ENCODE results near the gene CTNND2.

Gene CTNND2, protein sequence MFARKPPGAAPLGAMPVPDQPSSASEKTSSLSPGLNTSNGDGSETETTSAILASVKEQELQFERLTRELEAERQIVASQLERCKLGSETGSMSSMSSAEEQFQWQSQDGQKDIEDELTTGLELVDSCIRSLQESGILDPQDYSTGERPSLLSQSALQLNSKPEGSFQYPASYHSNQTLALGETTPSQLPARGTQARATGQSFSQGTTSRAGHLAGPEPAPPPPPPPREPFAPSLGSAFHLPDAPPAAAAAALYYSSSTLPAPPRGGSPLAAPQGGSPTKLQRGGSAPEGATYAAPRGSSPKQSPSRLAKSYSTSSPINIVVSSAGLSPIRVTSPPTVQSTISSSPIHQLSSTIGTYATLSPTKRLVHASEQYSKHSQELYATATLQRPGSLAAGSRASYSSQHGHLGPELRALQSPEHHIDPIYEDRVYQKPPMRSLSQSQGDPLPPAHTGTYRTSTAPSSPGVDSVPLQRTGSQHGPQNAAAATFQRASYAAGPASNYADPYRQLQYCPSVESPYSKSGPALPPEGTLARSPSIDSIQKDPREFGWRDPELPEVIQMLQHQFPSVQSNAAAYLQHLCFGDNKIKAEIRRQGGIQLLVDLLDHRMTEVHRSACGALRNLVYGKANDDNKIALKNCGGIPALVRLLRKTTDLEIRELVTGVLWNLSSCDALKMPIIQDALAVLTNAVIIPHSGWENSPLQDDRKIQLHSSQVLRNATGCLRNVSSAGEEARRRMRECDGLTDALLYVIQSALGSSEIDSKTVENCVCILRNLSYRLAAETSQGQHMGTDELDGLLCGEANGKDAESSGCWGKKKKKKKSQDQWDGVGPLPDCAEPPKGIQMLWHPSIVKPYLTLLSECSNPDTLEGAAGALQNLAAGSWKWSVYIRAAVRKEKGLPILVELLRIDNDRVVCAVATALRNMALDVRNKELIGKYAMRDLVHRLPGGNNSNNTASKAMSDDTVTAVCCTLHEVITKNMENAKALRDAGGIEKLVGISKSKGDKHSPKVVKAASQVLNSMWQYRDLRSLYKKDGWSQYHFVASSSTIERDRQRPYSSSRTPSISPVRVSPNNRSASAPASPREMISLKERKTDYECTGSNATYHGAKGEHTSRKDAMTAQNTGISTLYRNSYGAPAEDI (N-terminal part only)

DNA sequence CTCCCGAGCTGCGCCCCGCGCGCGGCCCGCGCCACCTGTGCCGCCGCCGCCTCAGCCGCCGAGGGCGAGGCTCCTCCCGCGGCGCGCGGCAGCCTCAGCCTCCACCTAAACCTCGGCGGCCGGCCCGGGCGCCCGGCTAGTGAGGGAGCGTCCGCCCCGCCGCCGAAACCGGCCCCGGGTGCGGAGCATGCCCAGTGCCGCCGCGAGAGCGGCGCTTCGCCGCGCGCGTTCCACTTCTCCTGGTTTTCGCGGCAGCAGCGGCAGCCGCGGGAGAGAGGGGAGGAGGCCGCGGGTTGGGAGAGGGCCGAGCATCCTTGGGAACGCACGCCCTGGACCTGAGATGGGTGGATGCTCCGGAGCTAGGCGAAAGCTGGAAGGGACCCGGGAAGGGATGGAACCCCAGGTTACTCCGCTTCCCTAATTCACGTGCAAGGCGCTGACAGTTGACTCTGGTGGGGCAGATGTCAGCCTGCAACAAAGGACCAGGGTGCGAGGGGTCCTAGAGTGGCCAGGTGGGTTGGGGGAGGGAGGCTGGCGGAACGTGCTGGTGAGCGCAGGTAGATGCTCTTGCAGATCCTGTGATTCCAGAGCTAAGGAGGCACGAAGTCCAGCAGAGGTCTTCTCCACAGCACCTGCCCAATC is at the start of gene CTNND2:
TSS of gene CTNND2 (minus strand) at position 182 of the 642 bp plus-strand sequence. CDS start 593 bp downstream, outside the sequence.
- no peak for FAIRE-seq

DNA sequence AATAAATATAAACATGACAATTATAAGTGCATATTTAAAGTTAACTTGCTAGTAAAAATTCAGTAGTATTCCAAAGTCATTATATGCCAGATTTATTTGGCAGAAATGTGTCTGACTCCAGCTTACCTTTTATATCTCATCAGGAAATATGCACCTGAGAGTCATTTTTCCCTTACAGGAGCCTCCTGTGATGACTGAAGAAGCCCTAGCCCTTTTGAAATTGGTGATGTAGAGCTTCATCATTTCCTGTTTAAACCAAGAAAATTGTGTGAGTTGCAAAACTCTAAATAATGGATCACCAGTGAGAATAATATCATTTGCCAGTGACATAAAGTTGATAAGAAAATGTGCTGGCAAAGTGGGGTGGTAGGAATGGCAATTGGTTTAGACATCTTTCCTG is 42.1 kb upstream of the CTNND2 start:
- no peak for FAIRE-seq

DNA sequence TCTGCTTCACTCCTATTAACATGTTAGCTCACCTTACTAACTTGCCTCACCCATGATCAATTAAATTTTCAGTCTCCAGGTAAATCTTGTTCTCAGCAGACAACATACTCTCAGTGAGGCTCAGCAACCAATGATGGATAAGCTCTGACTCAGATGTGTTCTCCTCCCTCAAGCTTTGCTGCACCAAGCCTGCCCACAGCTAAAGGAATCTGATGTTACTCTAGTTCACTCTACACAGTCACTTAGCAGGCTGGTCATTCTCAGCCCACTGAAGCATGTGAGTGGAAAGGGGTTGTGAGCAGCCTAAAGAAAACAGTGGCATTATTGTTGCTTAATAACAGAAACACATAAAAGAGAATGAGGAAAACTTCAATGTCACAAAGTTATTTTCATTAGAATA is 37.3 kb upstream of the CTNND2 start:
- FAIRE-seq = no peak

DNA sequence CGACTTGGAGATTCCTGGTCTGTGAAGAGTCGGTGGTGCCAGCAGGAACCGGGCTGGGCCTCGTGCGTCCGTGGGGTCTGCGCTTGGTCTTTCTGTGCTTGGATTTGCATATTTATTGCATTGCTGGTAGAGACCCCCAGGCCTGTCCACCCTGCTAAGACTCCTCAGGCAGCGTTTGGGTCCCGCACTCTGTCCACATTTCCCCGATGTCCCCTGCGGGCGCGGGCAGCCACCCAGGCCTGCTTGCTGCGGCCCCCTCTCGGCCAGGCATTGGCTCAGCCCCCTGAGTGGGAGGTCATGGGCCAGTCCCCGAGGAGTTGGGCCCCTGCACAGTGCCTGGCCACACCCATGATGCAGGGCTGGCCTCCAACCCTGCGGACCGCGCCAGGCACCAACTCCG is 27.4 kb upstream of the CTNND2 start:
- FAIRE-seq = no peak

DNA sequence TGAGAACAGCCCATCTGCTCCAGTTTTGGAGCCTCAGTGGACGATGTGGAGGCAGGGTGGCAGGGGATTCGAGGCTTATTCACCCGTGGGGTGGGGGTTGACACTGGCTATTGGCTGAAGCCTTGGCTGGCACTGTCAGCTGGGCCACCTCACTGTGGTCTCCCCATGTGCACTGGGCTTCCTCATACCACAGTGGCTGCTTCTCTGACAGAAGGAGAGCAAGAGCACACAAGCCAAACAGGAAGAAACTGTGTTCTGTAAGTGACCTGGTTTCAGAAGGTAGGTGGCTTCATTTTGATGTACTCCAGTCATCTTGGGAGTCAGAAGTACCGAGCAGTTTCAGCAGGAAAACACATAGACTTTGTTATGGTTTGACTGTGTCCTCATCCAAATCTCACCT is 24.7 kb upstream of the CTNND2 start:
- no peak for FAIRE-seq

DNA sequence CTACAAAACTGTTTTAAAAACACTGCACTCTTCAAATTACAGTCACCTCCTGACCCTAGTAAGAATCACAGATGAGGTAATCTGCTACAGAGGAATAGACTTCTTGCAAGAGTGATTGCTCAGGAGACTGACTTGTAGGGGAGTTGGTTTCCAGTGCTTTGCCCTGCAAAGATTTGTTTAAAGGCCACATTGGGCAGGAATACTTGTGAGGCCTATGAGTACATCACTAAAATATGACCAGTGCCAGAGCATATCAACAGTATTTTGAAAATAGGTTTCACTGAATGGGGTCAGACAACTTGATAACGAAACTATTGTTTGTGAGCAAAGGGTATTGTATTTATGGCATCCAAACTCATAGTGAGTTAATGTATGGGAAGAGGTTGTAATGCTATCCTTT is 21.5 kb upstream of the CTNND2 start:
- FAIRE-seq = no peak

DNA sequence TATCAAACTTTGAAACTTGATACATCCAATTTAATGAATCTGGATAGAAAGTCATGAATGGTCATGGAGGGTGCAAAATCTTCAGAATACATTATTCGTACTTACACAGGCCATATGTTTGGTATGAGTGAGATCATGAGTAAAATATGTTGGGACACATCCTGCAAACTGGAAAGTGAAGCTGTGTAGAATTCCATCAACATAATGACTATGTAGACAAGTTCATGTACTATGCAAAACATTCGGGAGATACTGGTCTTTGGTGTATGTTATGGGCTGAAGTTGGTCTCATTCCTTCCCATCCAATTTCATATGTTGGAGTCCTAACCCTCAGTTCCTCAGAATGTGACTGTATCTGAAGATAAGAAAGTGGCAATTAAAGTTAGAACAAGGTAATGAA is 18.1 kb upstream of the CTNND2 start:
- no peak for FAIRE-seq

DNA sequence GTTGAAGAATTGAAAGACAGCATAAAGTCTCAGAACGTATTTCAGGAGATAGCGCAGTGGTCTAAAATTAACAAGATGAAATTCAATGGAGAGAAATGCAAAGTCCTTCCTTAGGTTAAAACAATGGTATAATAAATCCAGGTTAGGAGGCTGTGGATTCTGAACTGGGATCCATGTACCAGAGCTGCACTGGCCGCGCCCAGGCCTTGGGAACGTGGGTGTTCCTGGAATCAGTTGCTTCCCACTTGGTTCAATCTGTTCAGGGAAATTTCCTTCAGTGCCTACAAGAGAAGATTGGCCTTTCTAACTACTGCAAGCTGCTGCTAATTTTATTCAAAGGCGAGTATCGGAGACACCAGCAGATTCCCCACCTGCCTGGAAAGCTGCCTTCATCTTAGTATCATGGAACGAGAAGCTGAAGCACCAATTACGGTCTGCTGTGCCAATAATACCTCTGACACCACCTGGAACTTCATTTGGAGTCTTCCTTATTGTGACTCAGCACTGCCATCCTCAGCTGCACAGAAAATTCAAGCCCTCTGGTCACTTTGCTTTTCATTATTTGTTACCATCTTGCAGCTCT is 14.3 kb upstream of the CTNND2 start:
- FAIRE-seq = no peak

DNA sequence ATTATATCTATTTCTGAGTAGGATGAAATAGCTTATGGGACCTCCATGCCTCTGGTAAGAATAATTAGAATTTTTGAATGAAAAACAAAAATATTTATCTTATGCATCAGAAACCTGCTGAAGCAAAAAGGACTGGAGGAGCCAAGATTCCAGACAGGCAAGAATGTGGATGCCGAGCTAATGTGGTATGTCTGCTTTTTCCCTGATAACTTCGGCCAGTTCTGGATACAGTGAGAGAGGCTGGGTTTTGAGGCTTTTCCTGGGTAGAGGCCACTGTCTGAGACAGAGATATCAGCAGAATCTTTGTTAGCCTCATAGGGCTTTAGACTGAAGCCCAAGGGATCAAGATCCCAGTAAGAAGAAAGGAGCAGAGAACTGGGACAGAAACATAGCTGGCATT is 5.2 kb upstream of the CTNND2 start:
- no peak for FAIRE-seq

DNA sequence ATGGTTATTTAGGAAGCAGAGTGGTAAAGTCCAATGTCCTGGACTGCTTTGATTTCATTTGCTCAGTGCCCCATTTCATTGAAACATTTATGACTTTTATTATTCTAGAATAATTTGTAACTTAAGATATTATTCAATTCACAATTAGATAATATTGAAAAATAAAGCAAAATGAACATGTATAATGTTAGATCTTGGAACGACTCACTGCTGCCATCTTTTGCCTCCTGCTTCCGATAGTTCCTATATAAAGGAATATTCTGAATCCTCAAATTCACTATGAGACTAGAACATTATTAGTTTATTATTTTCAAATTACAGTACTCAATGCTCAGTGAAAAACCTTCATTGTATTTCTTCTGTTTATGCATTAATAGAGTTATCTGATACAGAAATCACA is 2.3 kb upstream of the CTNND2 start:
- no peak for FAIRE-seq

DNA sequence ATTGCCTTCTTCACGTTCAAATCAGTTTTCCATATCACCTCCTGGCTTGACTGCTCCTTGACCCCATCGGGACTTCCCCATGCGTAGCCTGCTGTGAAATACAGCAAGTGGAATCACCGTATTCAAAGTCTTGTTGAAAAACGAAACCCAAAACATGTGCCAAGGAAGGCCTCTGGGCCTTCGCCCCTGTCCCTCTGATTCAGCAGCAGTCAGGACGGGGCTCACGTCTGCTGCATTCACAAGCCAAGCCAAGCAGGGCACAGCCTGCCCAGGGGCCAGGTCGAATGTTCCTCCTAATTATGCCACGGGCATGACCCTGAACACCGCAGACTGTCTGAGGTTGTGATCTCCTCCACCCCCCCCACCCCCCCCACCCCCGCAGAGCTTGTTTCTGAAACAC is 960 bp upstream of the CTNND2 start:
- no peak for FAIRE-seq

DNA sequence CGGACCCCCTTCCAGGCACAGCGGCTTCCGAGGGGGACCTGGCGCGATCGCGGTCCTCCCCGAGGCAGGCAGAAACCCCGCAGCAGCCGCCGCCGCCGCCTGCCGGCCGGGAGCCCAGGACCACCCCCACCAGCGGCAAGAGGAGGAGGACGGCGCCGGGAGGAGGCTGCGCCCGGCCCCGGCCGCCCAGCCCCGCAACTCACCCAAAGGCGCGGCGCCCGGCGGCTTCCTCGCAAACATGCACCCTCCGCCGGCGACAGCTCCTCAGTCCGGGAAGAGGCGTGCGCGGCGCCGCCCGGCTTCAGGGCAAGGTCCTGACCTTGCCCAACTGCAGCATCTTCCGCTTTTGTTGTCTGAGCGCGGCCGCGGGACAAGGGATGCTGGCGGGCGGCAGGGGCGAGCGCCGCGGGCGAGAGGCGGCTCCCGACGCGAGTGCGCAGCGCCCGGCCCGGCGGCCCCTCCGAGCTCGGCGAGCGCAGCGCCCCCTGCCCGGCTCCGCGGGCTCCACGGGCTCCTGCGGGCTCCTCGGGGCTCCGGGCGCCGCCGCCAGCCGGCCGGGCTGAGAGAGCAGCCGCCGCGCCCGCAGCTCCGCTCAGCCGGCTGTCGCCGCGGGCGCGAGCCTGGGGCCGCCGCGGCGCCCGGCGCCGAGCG is 507 bp downstream of the CTNND2 start:
- FAIRE-seq = no peak

DNA sequence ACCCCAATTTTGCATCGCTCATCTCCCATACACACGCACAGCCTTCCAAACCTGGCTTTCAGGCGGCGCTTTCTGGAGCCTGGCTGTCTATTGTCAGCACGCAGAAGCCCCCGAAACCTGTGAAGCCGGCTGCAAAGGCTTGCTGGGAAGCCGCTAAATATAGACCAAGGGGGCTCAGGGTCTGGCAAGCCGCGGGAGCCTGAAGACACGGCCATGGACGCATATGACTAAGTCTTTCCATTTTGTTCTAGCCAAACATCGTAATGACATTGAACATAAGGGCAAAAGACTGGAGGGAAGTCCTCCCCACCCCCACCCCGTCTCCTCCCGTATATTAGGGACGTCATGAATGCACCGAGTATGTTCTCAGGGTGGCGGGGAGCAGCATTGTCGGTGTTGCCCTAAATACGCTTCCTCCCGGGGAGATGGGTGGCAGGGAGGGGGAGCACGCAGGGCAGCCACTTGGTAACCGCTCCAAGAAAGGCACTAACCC is 1.1 kb downstream of the CTNND2 start:
- FAIRE-seq = no peak

DNA sequence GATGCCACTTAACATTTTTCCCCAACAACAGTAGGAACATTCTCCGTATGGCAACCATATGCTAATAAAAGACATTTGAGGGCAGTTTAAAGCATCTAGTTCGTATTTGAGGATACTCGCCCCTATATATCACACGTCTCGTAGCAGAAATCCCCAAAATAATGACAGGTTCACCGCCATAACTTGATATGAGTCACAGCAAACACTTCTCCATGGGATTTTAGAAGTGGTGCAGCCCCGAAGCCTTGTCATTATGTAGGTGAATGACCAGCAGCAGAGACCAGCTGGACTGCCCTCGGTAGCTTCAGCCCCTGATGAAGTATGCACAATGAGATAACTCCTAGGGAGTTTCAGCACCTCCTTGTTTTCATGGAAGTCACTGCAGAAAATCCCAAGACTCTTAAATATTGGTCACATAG is 2.0 kb downstream of the CTNND2 start:
- FAIRE-seq = no peak

DNA sequence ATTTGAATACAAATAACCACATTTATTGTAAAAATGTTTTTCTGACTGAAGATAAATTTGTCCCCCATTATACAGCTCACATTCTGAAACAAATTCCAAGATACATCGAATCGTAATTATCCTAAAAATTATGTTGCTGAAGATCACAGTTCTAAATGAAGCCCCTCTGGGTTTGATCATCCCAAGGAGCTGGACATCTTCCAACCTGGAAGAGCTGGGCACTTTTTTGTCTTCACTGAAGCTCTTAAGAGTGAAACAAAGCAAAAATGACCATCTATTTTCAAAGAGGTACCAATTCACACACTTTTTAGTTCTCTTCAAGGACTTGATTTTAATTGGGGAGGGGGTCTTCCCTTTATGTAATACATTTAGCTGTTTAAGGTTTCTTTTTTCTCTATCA is 5.5 kb downstream of the CTNND2 start:
- FAIRE-seq = no peak

DNA sequence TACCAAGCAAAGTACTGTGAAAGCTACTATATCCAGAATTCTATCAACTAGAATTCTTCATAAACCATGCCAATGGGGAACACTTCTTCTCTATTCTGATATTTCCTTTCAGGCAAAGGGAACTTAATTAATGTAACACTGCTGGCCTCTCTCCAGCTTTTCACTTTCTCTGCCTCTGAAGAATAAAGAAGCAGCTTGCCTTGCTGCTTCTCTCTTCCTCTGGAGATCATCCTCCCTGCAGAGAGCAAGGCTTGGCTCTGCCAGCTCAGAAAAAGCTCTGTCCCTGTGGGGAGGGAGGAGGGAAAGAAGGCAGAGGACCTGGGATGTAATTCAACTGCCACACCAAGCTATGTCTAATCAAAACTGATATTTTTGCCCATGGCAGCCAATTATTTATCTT is 6.5 kb downstream of the CTNND2 start:
- FAIRE-seq = no peak

DNA sequence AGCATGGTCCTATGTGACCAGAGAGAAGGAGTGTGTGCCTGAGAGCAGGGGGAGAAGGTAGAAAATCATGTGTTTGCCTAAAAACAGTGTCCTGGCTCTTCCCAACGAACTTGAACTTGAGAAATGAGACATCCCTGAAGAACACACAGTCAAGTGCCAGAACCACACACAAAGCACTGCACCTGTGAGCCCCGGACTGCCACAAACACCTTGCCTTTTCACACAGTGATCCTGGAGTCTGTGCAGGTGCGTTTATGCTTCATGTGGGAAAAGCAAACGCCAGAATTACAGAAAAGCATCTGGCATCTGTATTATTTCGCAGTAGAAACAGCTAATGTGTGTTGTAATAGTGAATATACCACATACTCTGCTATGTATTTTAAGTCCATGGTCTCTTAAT is 9.3 kb downstream of the CTNND2 start:
- FAIRE-seq = no peak

DNA sequence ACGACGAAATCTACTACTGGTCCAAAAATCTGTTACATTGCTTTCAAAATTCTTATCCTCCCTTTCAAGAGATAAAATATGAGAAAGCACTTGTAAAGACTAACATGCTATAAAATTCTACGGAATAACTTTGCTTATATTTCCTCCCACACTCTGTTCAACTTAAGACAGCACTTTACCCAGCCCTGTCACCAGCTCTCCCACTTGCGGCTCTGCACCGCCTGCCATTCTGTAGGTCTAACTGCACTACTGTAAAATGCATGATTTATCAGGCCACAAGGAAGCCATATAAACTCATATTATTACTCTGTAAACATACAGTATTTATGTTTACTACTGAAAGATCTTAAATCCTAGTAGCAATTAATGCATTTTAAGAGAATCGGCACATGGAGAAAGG is 11.4 kb downstream of the CTNND2 start:
- no peak for FAIRE-seq

DNA sequence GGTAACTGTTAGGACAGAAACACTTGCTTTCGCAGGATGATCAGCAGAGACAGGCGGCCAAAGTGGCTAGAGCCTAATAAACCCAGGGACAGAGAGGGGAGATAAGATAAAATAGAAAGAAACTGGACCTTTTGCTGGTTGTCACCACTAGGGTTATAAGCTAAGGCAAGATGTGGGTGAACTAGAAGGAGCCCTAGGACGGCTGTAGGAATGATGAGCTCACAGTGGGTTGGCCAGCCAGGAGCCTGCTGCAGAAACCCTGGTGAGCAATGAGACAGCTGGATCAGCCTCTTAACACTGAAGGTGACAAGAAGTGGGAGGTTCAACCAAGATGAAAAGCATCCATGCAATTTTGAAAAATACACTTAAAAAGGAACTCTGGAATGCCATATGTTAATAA is 13.5 kb downstream of the CTNND2 start:
- FAIRE-seq = no peak

DNA sequence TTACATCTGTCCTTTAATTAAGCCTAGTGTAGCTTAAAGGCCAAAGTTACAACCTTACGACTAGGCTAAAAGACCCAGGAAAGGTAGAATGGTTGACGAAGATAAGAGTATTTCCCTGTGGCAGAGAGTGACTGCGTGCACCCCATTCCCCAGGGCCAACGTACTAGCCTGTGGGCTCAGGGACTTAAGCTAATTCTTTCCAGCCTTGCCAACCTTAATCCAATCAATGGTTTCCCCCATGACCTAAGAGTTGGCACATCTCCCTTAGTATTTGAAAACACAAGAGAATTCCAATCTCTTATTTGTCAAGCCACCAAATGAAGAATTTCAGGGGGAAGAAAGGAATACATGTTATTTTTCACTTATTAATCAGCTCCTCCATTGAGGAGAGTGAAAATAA is 16.0 kb downstream of the CTNND2 start:
- FAIRE-seq = no peak

DNA sequence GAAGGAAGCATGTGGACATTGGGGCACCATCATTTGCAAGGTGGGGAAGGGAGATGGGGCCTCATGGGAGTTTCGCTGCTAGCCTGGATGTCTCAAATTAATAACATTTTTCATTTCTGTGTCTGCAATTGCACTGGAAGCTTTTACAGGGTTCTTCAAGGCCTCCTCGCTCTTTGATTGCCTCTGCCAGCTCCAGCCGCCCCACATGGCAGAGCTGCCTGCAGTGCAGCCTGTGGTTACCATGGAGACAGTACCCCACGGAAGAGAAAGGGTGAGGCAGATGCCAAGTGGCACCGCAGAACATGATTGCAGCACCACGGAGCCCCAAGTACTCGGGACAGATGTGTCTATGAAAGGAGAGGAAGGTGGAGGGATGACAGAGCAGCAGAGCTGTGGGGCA is 25.4 kb downstream of the CTNND2 start:
- no peak for FAIRE-seq

DNA sequence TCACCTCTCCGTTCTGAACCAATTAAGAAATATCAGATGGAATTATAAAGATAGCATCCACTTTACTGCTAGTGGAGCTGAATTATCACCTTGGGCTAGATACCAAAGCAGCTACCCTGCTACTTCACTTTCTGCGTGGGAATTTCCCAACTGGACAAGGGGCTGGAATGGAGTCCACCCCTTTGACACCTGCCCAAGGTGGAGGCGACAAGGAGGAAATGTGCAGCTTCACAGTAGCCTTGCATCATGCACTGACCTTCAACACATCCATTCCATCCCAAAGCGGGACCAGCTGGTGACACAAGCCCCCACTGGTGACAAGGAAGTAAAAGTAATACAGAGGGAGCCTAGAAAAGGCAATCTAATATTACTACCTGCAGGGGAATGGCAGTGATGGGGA is 30.7 kb downstream of the CTNND2 start:
- FAIRE-seq = no peak
